GM21717 (cell line): ENCODE measurements around the gene TSPAN9.

Experiments used
- ATAC-seq: cut with Tn5 transposase; IDR thresholded peaks from one replicate; pipeline ENCODE4 v1.9.1; 2021; ENCODE audit warnings: mild to moderate bottlenecking, moderate library complexity; ENCODE audit not compliant: unreplicated experiment

TSPAN9 gene

GRCh38 chr12:3201339-3202051 is 124.3 kb downstream of the TSPAN9 start:
- ATAC-seq: no peak

GRCh38 chr12:3202096-3202495 is 124.9 kb downstream of the TSPAN9 start:
- ATAC-seq: no peak

- no peak for ATAC-seq
Observed at GRCh38 chr12:3202734-3203446, 125.7 kb downstream of the TSPAN9 start.

GRCh38 chr12:3203713-3204112 is 126.5 kb downstream of the TSPAN9 start:
- ATAC-seq: no peak

GRCh38 chr12:3204143-3204542 is 127.0 kb downstream of the TSPAN9 start:
- ATAC-seq: no peak

GRCh38 chr12:3204730-3205531 is 127.8 kb downstream of the TSPAN9 start:
- ATAC-seq: no peak

- ATAC-seq: no peak
Observed at GRCh38 chr12:3205742-3206519, 128.8 kb downstream of the TSPAN9 start.

- ATAC-seq: no peak
Observed at GRCh38 chr12:3206536-3207072, 129.4 kb downstream of the TSPAN9 start.

- no peak for ATAC-seq
Observed at GRCh38 chr12:3207175-3207574, 130.0 kb downstream of the TSPAN9 start.

- no peak for ATAC-seq
Observed at GRCh38 chr12:3207858-3208257, 130.7 kb downstream of the TSPAN9 start.

- ATAC-seq: no peak
Observed at GRCh38 chr12:3213188-3213587, 136.0 kb downstream of the TSPAN9 start.

GRCh38 chr12:3213768-3214167 is 136.6 kb downstream of the TSPAN9 start:
- no peak for ATAC-seq

- ATAC-seq: no peak
Observed at GRCh38 chr12:3214526-3215365, 137.6 kb downstream of the TSPAN9 start.

GRCh38 chr12:3215410-3215975 is 138.3 kb downstream of the TSPAN9 start:
- ATAC-seq: no peak

- no peak for ATAC-seq
Observed at GRCh38 chr12:3216097-3216496, 138.9 kb downstream of the TSPAN9 start.

- ATAC-seq: no peak
Observed at GRCh38 chr12:3216726-3217682, 139.8 kb downstream of the TSPAN9 start.

- ATAC-seq: no peak
Observed at GRCh38 chr12:3217683-3218079, 140.5 kb downstream of the TSPAN9 start.
